Measurements from ENCODE around the gene DLEC1.

- no peak for TF ChIP-seq CTCF (conservative IDR thresholded peaks at IDR 0.05)
- no peak for TF ChIP-seq ZFX (IDR thresholded peaks at IDR 0.05)
Observed at GRCh38 chr3:38090453-38090852, 51.4 kb downstream of the DLEC1 start.
